Small intestine (tissue), 7 donors: Measurements from ENCODE around the gene RAD51B. TPM values are rescaled to one million over a fixed set of nuclear protein-coding genes. Genes with fewer than 3 reads are reported as not detected.

Experiments used
- DNase-seq, 2 donors: peaks; one replicate each; pipeline versions ENCODE4 v3.0.0 to v3.0.0-alpha.2; 2013
- FAIRE-seq: peaks from 2 replicates; lab custom pipeline; 2012; peaks lifted over from hg19 to GRCh38; lab: Jason Lieb, UNC
- H3K27ac ChIP-seq, 3 donors: one replicate each; pipeline ENCODE4 v1.5.1; 2013; ENCODE audit warnings: low read length in 2 of 3, mild to moderate bottlenecking in 2 of 3, control low read depth in 1 of 3, inconsistent platforms in 1 of 3, low read depth in 1 of 3, moderate library complexity in 1 of 3
- H3K27me3 ChIP-seq, 3 donors: one replicate each; pipeline ENCODE4 v1.6.1; 2013; ENCODE audit warnings: low read length in 3 of 3, inconsistent platforms in 1 of 3; ENCODE audit not compliant: control insufficient read depth in 3 of 3, insufficient read depth in 3 of 3
- H3K36me3 ChIP-seq, 3 donors: one replicate each; pipeline ENCODE4 v1.6.1; 2013; ENCODE audit warnings: low read length in 3 of 3, inconsistent platforms in 1 of 3, low read depth in 1 of 3, mild to moderate bottlenecking in 1 of 3, moderate library complexity in 1 of 3; ENCODE audit not compliant: control insufficient read depth in 3 of 3, insufficient read depth in 2 of 3
- H3K4me1 ChIP-seq, 3 donors: one replicate each; pipeline ENCODE4 v1.6.1; 2013; ENCODE audit warnings: low read length in 2 of 3, inconsistent platforms in 1 of 3, low read depth in 1 of 3, mild to moderate bottlenecking in 1 of 3, moderate library complexity in 1 of 3; ENCODE audit not compliant: control insufficient read depth in 3 of 3, insufficient read depth in 2 of 3
- H3K4me3 ChIP-seq, 3 donors: one replicate each; pipeline ENCODE4 v1.5.1; 2013; ENCODE audit warnings: low read length in 3 of 3, control low read depth in 1 of 3, inconsistent platforms in 1 of 3, low read depth in 1 of 3, mild to moderate bottlenecking in 1 of 3, moderate library complexity in 1 of 3
- H3K9me3 ChIP-seq, 2 donors: one replicate each; pipeline ENCODE4 v1.6.1; 2013; ENCODE audit warnings: low read depth in 1 of 2, low read length in 1 of 2; ENCODE audit not compliant: control insufficient read depth in 2 of 2, insufficient read depth in 1 of 2
- WGBS, 3 donors: extraction: QIAGEN DNeasy Blood & Tissue Kit; methylation state at CpG; one replicate each; pipeline ENCODE4 v1.1.7; 2013; 5-methylcytosine and 5-hydroxymethylcytosine counted together
- polyA plus RNA-seq, 4 donors: library from polyadenylated mRNA; stranded (reverse) in 3 of 4; unstranded in 1 of 4; fragments of 200-250 nt in 3 of 4; fragments of 120-200 nt in 1 of 4; gene quantifications; one replicate each; pipeline versions ENCODE4 v1.2.1 to v1.2.3, GENCODE V29; 2013
- donor health status: healthy with polysubstance abuse.
- donor health status: control.
- donor health status: control.
- donor health status: Bipolar disorder and iron deficiency.
- donor health status: healthy.

RAD51B gene
- polyA plus RNA-seq, 4 donors, result 1.1 to 9.0 (median 4.1) TPM

- Histone ChIP-seq H3K9me3 (no peaks in the 10 kb centered on the region), H3K4me3 (no peak overlapping the region)
These were observed 844.0 kb downstream of the RAD51B start for GRCh38 chr14:68663385-68664076.

GRCh38 chr14:68664225-68664681 lies 844.7 kb downstream of the RAD51B start:
- FAIRE-seq, result no peak
- H3K36me3 ChIP-seq, result no peaks in the 10 kb centered on the region
- 65 to 80% (median 68%) methylated on average over 4 of the region's 4 CpGs for WGBS, 3 donors
- H3K27ac ChIP-seq, result peak overlapping the region in 1 of 3 donors; percentile 51
- peaks cover 0 to 13% (median 2%) of the 10 kb centered on the region in 3 donors for H3K4me1 ChIP-seq
- H3K4me3 ChIP-seq, result no peak overlapping the region
- DNase-seq, result no peak
- H3K9me3 ChIP-seq, result no peaks in the 10 kb centered on the region
- no peaks in the 10 kb centered on the region for H3K27me3 ChIP-seq

More at GRCh38 chr14:68663385-68664076, 844.0 kb downstream of the RAD51B start:
- Histone ChIP-seq H3K27me3 (no peaks in the 10 kb centered on the region), H3K36me3 (no peaks in the 10 kb centered on the region), H3K27ac (peak overlapping the region in 1 of 3 donors; percentile 24), H3K4me1 (peaks cover 0 to 20% (median 2%) of the 10 kb centered on the region in 3 donors)
- no peak for FAIRE-seq
- no peak for DNase-seq
- 68 to 88% (median 74%) methylated on average over 9 of the region's 9 CpGs for WGBS, 3 donors

GRCh38 chr14:68665131-68665530 lies 845.6 kb downstream of the RAD51B start:
- H3K27ac ChIP-seq, result peak overlapping the region in 2 of 3 donors; percentile 42 to 51
- no peaks in the 10 kb centered on the region for H3K9me3 ChIP-seq
- DNase-seq (no peak), FAIRE-seq (no peak)
- H3K4me3 ChIP-seq, result no peak overlapping the region
- H3K27me3 ChIP-seq, result no peaks in the 10 kb centered on the region
- WGBS, 3 donors, result 65 to 91% (median 90%) methylated on average over 4 of the region's 4 CpGs
- H3K36me3 ChIP-seq, result no peaks in the 10 kb centered on the region
- peaks cover 0 to 5% (median 2%) of the 10 kb centered on the region in 3 donors for H3K4me1 ChIP-seq

- peaks cover 0 to 5% (median 2%) of the 10 kb centered on the region in 3 donors for H3K4me1 ChIP-seq
- H3K27ac ChIP-seq, result peak overlapping the region in 2 of 3 donors; percentile 42 to 50
- no peaks in the 10 kb centered on the region for H3K36me3 ChIP-seq
- H3K4me3 ChIP-seq, result no peak overlapping the region
- DNase-seq (no peak), FAIRE-seq (no peak)
- no peaks in the 10 kb centered on the region for H3K9me3 ChIP-seq
- no peaks in the 10 kb centered on the region for H3K27me3 ChIP-seq
These were observed 846.2 kb downstream of the RAD51B start for GRCh38 chr14:68665792-68666204.

- FAIRE-seq (no peak), DNase-seq (no peak)
- H3K4me1 ChIP-seq, result peaks cover 0 to 5% (median 2%) of the 10 kb centered on the region in 3 donors
- no peaks in the 10 kb centered on the region for H3K27me3 ChIP-seq
- WGBS, 3 donors, result 60 to 83% (median 75%) methylated on average over 2 of the region's 2 CpGs
- H3K27ac ChIP-seq, result peak overlapping the region in 2 of 3 donors; percentile 42 to 50
- no peaks in the 10 kb centered on the region for H3K36me3 ChIP-seq
- no peaks in the 10 kb centered on the region for H3K9me3 ChIP-seq
- H3K4me3 ChIP-seq, result no peak overlapping the region
These were observed 846.7 kb downstream of the RAD51B start for GRCh38 chr14:68666236-68666635.

GRCh38 chr14:68666899-68667298 lies 847.3 kb downstream of the RAD51B start:
- Histone ChIP-seq H3K36me3 (no peaks in the 10 kb centered on the region), H3K9me3 (no peaks in the 10 kb centered on the region), H3K27ac (peak overlapping the region in 2 of 3 donors; percentile 5 to 11), H3K4me3 (no peak overlapping the region), H3K4me1 (peaks cover 0 to 5% (median 4%) of the 10 kb centered on the region in 3 donors), H3K27me3 (no peaks in the 10 kb centered on the region)
- no peak for FAIRE-seq
- no peak for DNase-seq
- WGBS, 3 donors, result 88 to 96% (median 92%) methylated on average over 5 of the region's 5 CpGs

- no peaks in the 10 kb centered on the region for H3K9me3 ChIP-seq
- H3K27ac ChIP-seq, result peak overlapping the region in 1 of 3 donors; percentile 11
- no peak for FAIRE-seq
- no peak for DNase-seq
- H3K36me3 ChIP-seq, result no peaks in the 10 kb centered on the region
- no peak overlapping the region for H3K4me3 ChIP-seq
- peaks cover 0 to 6% (median 5%) of the 10 kb centered on the region in 3 donors for H3K4me1 ChIP-seq
- H3K27me3 ChIP-seq, result no peaks in the 10 kb centered on the region
These were observed 847.8 kb downstream of the RAD51B start for GRCh38 chr14:68667313-68667791.

- H3K27me3 ChIP-seq, result no peaks in the 10 kb centered on the region
- no peaks in the 10 kb centered on the region for H3K36me3 ChIP-seq
- DNase-seq (no peak), FAIRE-seq (no peak)
- H3K27ac ChIP-seq, result peak overlapping the region in 1 of 3 donors; percentile 38
- H3K4me1 ChIP-seq, result peaks cover 0 to 6% (median 5%) of the 10 kb centered on the region in 3 donors
- no peaks in the 10 kb centered on the region for H3K9me3 ChIP-seq
- 91 to 95% (median 95%) methylated on average over 4 of the region's 4 CpGs for WGBS, 3 donors
- H3K4me3 ChIP-seq, result no peak overlapping the region
These were observed 848.4 kb downstream of the RAD51B start for GRCh38 chr14:68668028-68668427.
